ENCODE measurements around the gene SGMS1. TPM values are rescaled to one million over a fixed set of nuclear protein-coding genes. Genes with fewer than 3 reads are reported as not detected.

Gene SGMS1
- polyA plus RNA-seq, 1 of the 3 experiments (the other 2 are of a cell fraction), result 6.3 TPM

DNA sequence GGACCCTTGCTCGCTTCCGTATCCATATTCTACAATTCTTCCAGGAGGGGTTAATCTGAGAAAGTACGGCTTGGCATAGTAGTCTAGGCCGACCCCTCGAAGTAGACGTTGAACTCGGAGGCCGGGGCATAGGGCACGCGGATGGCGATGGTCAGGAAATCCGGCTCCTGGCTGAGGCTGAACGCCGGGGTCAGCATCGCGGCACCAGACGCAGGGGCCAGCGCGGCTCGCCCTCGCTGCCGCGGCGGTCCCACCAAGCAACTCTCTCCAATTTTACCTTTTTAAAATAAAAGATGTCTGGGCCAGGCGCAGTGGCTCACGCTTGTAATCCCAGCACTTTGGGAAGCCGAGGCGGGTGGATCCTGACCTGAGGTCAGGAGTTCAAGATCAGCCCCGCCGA, 7.3 kb upstream of the SGMS1 start:
- no peak for DNase-seq
- 97% methylated on average over 30 of the region's 30 CpGs for WGBS (ENCODE audit: low lambda C conversion rate)
- no peaks in the 10 kb centered on the region for H3K79me2 ChIP-seq (ENCODE audit: insufficient read depth)
- H3K4me3 ChIP-seq (ENCODE audit: low read depth in 2 of 2, low read length in 1 of 2), result no peak overlapping the region
- no peaks in the 10 kb centered on the region for H3K9me3 ChIP-seq
- H3K9me2 ChIP-seq, result no peaks in the 10 kb centered on the region
- POLR2A ChIA-PET, result no interaction called here
- H3K4me2 ChIP-seq, result no peak overlapping the region
- H3K27ac ChIP-seq (ENCODE audit: low read depth in 2 of 2, low read length in 1 of 2), result no peak overlapping the region
- H3K4me1 ChIP-seq (ENCODE audit: control insufficient read depth in 1 of 2, insufficient read depth in 2 of 2, low read depth in 1 of 2, low read length in 1 of 2), result peaks cover under 1 to 4% of the 10 kb centered on the region in 2 experiments; a peak in 2 of 4 replicates
- no peaks in the 10 kb centered on the region for H4K20me1 ChIP-seq (ENCODE audit: insufficient read depth)
- no peak overlapping the region for H2AFZ ChIP-seq (ENCODE audit: low read depth)
- H3K36me3 ChIP-seq (replicated peaks in 1 of 2; ENCODE audit: control insufficient read depth in 1 of 2, insufficient read depth in 2 of 2, low read length in 1 of 2), result peaks cover 0 to 4% of the 10 kb centered on the region in 2 experiments
- no peak overlapping the region for H3K9ac ChIP-seq
- TF ChIP-seq, protein P1, sequence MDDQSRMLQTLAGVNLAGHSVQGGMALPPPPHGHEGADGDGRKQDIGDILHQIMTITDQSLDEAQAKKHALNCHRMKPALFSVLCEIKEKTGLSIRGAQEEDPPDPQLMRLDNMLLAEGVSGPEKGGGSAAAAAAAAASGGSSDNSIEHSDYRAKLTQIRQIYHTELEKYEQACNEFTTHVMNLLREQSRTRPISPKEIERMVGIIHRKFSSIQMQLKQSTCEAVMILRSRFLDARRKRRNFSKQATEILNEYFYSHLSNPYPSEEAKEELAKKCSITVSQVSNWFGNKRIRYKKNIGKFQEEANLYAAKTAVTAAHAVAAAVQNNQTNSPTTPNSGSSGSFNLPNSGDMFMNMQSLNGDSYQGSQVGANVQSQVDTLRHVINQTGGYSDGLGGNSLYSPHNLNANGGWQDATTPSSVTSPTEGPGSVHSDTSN (IDR thresholded peaks at IDR 0.05), result no peak
- TF ChIP-seq SIN3A (IDR thresholded peaks at IDR 0.05; ENCODE audit: borderline replicate concordance, low read depth, low read length), result no peak
- TF ChIP-seq, protein P2, sequence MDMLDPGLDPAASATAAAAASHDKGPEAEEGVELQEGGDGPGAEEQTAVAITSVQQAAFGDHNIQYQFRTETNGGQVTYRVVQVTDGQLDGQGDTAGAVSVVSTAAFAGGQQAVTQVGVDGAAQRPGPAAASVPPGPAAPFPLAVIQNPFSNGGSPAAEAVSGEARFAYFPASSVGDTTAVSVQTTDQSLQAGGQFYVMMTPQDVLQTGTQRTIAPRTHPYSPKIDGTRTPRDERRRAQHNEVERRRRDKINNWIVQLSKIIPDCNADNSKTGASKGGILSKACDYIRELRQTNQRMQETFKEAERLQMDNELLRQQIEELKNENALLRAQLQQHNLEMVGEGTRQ (IDR thresholded peaks at IDR 0.05; ENCODE audit: borderline replicate concordance, low read depth, low read length), result no peak
- TF ChIP-seq, protein P3, sequence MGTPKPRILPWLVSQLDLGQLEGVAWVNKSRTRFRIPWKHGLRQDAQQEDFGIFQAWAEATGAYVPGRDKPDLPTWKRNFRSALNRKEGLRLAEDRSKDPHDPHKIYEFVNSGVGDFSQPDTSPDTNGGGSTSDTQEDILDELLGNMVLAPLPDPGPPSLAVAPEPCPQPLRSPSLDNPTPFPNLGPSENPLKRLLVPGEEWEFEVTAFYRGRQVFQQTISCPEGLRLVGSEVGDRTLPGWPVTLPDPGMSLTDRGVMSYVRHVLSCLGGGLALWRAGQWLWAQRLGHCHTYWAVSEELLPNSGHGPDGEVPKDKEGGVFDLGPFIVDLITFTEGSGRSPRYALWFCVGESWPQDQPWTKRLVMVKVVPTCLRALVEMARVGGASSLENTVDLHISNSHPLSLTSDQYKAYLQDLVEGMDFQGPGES (IDR thresholded peaks at IDR 0.05; ENCODE audit: low read depth, low read length), result no peak
- no peak for TF ChIP-seq RFX5 (IDR thresholded peaks at IDR 0.05; ENCODE audit: low read length)
- TF ChIP-seq JUND (IDR thresholded peaks at IDR 0.05), result no peak
- TF ChIP-seq YY1 (IDR thresholded peaks at IDR 0.05; ENCODE audit: low read depth), result no peak
- TF ChIP-seq, protein P4, sequence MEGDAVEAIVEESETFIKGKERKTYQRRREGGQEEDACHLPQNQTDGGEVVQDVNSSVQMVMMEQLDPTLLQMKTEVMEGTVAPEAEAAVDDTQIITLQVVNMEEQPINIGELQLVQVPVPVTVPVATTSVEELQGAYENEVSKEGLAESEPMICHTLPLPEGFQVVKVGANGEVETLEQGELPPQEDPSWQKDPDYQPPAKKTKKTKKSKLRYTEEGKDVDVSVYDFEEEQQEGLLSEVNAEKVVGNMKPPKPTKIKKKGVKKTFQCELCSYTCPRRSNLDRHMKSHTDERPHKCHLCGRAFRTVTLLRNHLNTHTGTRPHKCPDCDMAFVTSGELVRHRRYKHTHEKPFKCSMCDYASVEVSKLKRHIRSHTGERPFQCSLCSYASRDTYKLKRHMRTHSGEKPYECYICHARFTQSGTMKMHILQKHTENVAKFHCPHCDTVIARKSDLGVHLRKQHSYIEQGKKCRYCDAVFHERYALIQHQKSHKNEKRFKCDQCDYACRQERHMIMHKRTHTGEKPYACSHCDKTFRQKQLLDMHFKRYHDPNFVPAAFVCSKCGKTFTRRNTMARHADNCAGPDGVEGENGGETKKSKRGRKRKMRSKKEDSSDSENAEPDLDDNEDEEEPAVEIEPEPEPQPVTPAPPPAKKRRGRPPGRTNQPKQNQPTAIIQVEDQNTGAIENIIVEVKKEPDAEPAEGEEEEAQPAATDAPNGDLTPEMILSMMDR (IDR thresholded peaks at IDR 0.05), result no peak
- TF ChIP-seq SMC3 (IDR thresholded peaks at IDR 0.05; ENCODE audit: low read depth, low read length), result no peak
- TF ChIP-seq GABPA (IDR thresholded peaks at IDR 0.05; ENCODE audit: low read depth), result no peak
- TF ChIP-seq, protein P5, sequence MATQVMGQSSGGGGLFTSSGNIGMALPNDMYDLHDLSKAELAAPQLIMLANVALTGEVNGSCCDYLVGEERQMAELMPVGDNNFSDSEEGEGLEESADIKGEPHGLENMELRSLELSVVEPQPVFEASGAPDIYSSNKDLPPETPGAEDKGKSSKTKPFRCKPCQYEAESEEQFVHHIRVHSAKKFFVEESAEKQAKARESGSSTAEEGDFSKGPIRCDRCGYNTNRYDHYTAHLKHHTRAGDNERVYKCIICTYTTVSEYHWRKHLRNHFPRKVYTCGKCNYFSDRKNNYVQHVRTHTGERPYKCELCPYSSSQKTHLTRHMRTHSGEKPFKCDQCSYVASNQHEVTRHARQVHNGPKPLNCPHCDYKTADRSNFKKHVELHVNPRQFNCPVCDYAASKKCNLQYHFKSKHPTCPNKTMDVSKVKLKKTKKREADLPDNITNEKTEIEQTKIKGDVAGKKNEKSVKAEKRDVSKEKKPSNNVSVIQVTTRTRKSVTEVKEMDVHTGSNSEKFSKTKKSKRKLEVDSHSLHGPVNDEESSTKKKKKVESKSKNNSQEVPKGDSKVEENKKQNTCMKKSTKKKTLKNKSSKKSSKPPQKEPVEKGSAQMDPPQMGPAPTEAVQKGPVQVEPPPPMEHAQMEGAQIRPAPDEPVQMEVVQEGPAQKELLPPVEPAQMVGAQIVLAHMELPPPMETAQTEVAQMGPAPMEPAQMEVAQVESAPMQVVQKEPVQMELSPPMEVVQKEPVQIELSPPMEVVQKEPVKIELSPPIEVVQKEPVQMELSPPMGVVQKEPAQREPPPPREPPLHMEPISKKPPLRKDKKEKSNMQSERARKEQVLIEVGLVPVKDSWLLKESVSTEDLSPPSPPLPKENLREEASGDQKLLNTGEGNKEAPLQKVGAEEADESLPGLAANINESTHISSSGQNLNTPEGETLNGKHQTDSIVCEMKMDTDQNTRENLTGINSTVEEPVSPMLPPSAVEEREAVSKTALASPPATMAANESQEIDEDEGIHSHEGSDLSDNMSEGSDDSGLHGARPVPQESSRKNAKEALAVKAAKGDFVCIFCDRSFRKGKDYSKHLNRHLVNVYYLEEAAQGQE (IDR thresholded peaks at IDR 0.05; ENCODE audit: low read depth, low read length), result no peak
- no peak for TF ChIP-seq POLR2AphosphoS5 (IDR thresholded peaks at IDR 0.05; ENCODE audit: low read depth, low read length)
- TF ChIP-seq TCF12 (IDR thresholded peaks at IDR 0.05), result no peak
- no peak for TF ChIP-seq MXI1 (IDR thresholded peaks at IDR 0.05; ENCODE audit: low read depth, low read length)
- TF ChIP-seq FOSL2 (IDR thresholded peaks at IDR 0.05; ENCODE audit: borderline replicate concordance, low read depth), result no peak
- TF ChIP-seq, protein P6, sequence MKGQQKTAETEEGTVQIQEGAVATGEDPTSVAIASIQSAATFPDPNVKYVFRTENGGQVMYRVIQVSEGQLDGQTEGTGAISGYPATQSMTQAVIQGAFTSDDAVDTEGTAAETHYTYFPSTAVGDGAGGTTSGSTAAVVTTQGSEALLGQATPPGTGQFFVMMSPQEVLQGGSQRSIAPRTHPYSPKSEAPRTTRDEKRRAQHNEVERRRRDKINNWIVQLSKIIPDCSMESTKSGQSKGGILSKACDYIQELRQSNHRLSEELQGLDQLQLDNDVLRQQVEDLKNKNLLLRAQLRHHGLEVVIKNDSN (IDR thresholded peaks at IDR 0.05; ENCODE audit: borderline replicate concordance, low read depth), result no peak
- TF ChIP-seq CHD2 (IDR thresholded peaks at IDR 0.05; ENCODE audit: low read length, partially characterized antibody), result no peak
- TF ChIP-seq, protein P7, sequence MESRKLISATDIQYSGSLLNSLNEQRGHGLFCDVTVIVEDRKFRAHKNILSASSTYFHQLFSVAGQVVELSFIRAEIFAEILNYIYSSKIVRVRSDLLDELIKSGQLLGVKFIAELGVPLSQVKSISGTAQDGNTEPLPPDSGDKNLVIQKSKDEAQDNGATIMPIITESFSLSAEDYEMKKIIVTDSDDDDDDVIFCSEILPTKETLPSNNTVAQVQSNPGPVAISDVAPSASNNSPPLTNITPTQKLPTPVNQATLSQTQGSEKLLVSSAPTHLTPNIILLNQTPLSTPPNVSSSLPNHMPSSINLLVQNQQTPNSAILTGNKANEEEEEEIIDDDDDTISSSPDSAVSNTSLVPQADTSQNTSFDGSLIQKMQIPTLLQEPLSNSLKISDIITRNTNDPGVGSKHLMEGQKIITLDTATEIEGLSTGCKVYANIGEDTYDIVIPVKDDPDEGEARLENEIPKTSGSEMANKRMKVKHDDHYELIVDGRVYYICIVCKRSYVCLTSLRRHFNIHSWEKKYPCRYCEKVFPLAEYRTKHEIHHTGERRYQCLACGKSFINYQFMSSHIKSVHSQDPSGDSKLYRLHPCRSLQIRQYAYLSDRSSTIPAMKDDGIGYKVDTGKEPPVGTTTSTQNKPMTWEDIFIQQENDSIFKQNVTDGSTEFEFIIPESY (IDR thresholded peaks at IDR 0.05; ENCODE audit: borderline replicate concordance, low read depth), result no peak
- H3F3A ChIP-seq (replicated peaks; ENCODE audit: insufficient read depth), result peaks cover 5% of the 10 kb centered on the region
- H3K27me3 ChIP-seq (ENCODE audit: insufficient read depth), result no peaks in the 10 kb centered on the region
- CTCF ChIA-PET, result no interaction called here
